Neural crest cell (in vitro differentiated cells): Measurements from ENCODE around the gene HTD2. TPM values are rescaled to one million over a fixed set of nuclear protein-coding genes. Genes with fewer than 3 reads are reported as not detected.

Source experiments
- DNase-seq: peaks from one replicate; pipeline ENCODE4 v3.0.0; 2021; ENCODE audit warnings: low read depth, mixed read lengths, low spot score
- H3K27ac Mint-ChIP-seq: one replicate; pipeline ENCODE4 v1.8.0; 2021; ENCODE audit warnings: mild to moderate bottlenecking, mixed read lengths; ENCODE audit not compliant: unreplicated experiment
- H3K27me3 Mint-ChIP-seq: 2 replicates; pipeline ENCODE4 v1.8.0; 2021; ENCODE audit warnings: low read depth, mild to moderate bottlenecking, mixed read lengths
- H3K36me3 Mint-ChIP-seq: 2 replicates; pipeline ENCODE4 v1.8.0; 2021; ENCODE audit warnings: low read depth, mild to moderate bottlenecking, mixed read lengths
- H3K4me1 Mint-ChIP-seq: 2 replicates; pipeline ENCODE4 v1.8.0; 2021; ENCODE audit warnings: mixed read lengths
- H3K4me3 Mint-ChIP-seq: one replicate; pipeline ENCODE4 v1.8.0; 2021; ENCODE audit warnings: mild to moderate bottlenecking, mixed read lengths
- H3K9me3 Mint-ChIP-seq: 2 replicates; pipeline ENCODE4 v1.8.0; 2021; ENCODE audit warnings: mixed read lengths
- CTCF ChIP-seq: fragments of 200-600 bp; sonication (generic); conservative IDR thresholded peaks from 2 replicates; pipeline ENCODE4 v1.5.0; 2021; ENCODE audit warnings: antibody characterized with exemption, mild to moderate bottlenecking
- total RNA-seq: library from RNA; stranded (reverse); gene quantifications from 2 replicates; pipeline ENCODE4 v1.2.1, GENCODE V29; 2021

The HTD2 gene
- total RNA-seq, 1 donor from 2014 or later, result 11.3 TPM

GRCh38 chr3:58317811-58318210, 11.5 kb downstream of the HTD2 start:
- H3K27ac Mint-ChIP-seq, result no peak overlapping the region
- H3K36me3 Mint-ChIP-seq, result peaks cover 20% of the 10 kb centered on the region
- no peak for DNase-seq
- TF ChIP-seq CTCF, result no peak
- H3K4me1 Mint-ChIP-seq, result no peaks in the 10 kb centered on the region
- H3K27me3 Mint-ChIP-seq, result no peaks in the 10 kb centered on the region
- H3K9me3 Mint-ChIP-seq, result no peaks in the 10 kb centered on the region
- H3K4me3 Mint-ChIP-seq, result no peak overlapping the region

- DNase-seq, result no peak
- Mint-ChIP-seq H3K9me3 (no peaks in the 10 kb centered on the region), H3K27ac (no peak overlapping the region), H3K4me1 (no peaks in the 10 kb centered on the region), H3K4me3 (no peak overlapping the region), H3K27me3 (no peaks in the 10 kb centered on the region), H3K36me3 (peaks cover 7% of the 10 kb centered on the region)
- TF ChIP-seq CTCF, result no peak
Measured at GRCh38 chr3:58321791-58322190, 15.5 kb downstream of the HTD2 start.

- no peak for TF ChIP-seq CTCF
- no peak for DNase-seq
- Mint-ChIP-seq H3K36me3 (peaks cover 7% of the 10 kb centered on the region), H3K27ac (no peak overlapping the region), H3K4me1 (no peaks in the 10 kb centered on the region), H3K27me3 (no peaks in the 10 kb centered on the region), H3K4me3 (no peak overlapping the region), H3K9me3 (no peaks in the 10 kb centered on the region)
Measured at GRCh38 chr3:58322793-58323192, 16.5 kb downstream of the HTD2 start.

GRCh38 chr3:58323529-58324390, 17.4 kb downstream of the HTD2 start:
- H3K36me3 Mint-ChIP-seq, result peaks cover 3% of the 10 kb centered on the region
- no peak for DNase-seq
- no peaks in the 10 kb centered on the region for H3K4me1 Mint-ChIP-seq
- no peaks in the 10 kb centered on the region for H3K9me3 Mint-ChIP-seq
- no peak overlapping the region for H3K27ac Mint-ChIP-seq
- TF ChIP-seq CTCF, result no peak
- no peaks in the 10 kb centered on the region for H3K27me3 Mint-ChIP-seq
- no peak overlapping the region for H3K4me3 Mint-ChIP-seq

- no peak overlapping the region for H3K27ac Mint-ChIP-seq
- no peak overlapping the region for H3K4me3 Mint-ChIP-seq
- TF ChIP-seq CTCF, result no peak
- H3K27me3 Mint-ChIP-seq, result peaks cover 6% of the 10 kb centered on the region
- H3K36me3 Mint-ChIP-seq, result no peaks in the 10 kb centered on the region
- no peaks in the 10 kb centered on the region for H3K9me3 Mint-ChIP-seq
- DNase-seq, result no peak
- no peaks in the 10 kb centered on the region for H3K4me1 Mint-ChIP-seq
Measured at GRCh38 chr3:58324391-58325390, 18.4 kb downstream of the HTD2 start.
